Naive thymus-derived CD4-positive, alpha-beta T cell (primary cell): ENCODE results near the gene SPOP. TPM values are rescaled to one million over a fixed set of nuclear protein-coding genes. Genes with fewer than 3 reads are reported as not detected.

ENCODE experiments used
- ATAC-seq: fragments of 150-1000 bp; cut with Tn5 transposase; 2 replicates; pipeline ENCODE4 v1.10.0; 2021; ENCODE audit warnings: mild to moderate bottlenecking, moderate library complexity
- CTCF ChIA-PET: fragments of 350-600 bp; sonication (Branson Sonifier 250); formaldehyde crosslinking; loops from one replicate; lab custom pipeline; 2021; ENCODE audit warnings: antibody characterized with exemption; lab: Charles Lee
- POLR2A ChIA-PET: fragments of 350-600 bp; sonication (Branson Sonifier 250); formaldehyde crosslinking; loops from one replicate; lab custom pipeline; 2021; ENCODE audit warnings: antibody characterized with exemption, inconsistent platforms; lab: Charles Lee
- DNase-seq, 9 donors: peaks; one replicate each; pipeline versions ENCODE4 v3.0.0 to v3.0.0-alpha.2; 2020 to 2022; ENCODE audit warnings: mixed read lengths in 1 of 9
- H3K27ac ChIP-seq: one replicate; pipeline ENCODE4 v1.7.0; 2013; ENCODE audit warnings: mild to moderate bottlenecking, low read depth, low read length, moderate library complexity
- H3K27me3 ChIP-seq, 2 donors: one replicate each; pipeline ENCODE4 v1.7.0; 2013; ENCODE audit warnings: low read length in 2 of 2, mild to moderate bottlenecking in 2 of 2, moderate library complexity in 2 of 2; ENCODE audit not compliant: control insufficient read depth in 2 of 2, insufficient read depth in 2 of 2
- H3K36me3 ChIP-seq, 3 experiments: 1 replicate in 2 of 3; 2 replicates in 1 of 3; pipeline ENCODE4 v1.7.0; 2013; ENCODE audit warnings: low read length in 3 of 3, mild to moderate bottlenecking in 3 of 3, moderate library complexity in 1 of 3; ENCODE audit not compliant: insufficient read depth in 3 of 3, control insufficient read depth in 2 of 3
- H3K4me1 ChIP-seq, 2 donors: one replicate each; pipeline ENCODE4 v1.7.0; 2013; ENCODE audit warnings: low read length in 2 of 2, mild to moderate bottlenecking in 2 of 2, moderate library complexity in 1 of 2; ENCODE audit not compliant: control insufficient read depth in 2 of 2, insufficient read depth in 2 of 2
- H3K4me3 ChIP-seq: 2 replicates; pipeline ENCODE4 v1.7.0; 2013; ENCODE audit warnings: mild to moderate bottlenecking, low read length
- H3K9me3 ChIP-seq, 3 experiments: 1 replicate in 2 of 3; 2 replicates in 1 of 3; pipeline ENCODE4 v1.7.0; 2013; ENCODE audit warnings: low read length in 3 of 3; ENCODE audit not compliant: control insufficient read depth in 2 of 3
- H3K27ac Mint-ChIP-seq, 9 donors: one replicate each; pipeline ENCODE4 v1.8.0; 2020 to 2022; ENCODE audit warnings: mixed read lengths in 9 of 9, mild to moderate bottlenecking in 8 of 9, moderate library complexity in 5 of 9, inconsistent platforms in 2 of 9
- H3K27me3 Mint-ChIP-seq, 5 donors: one replicate each; pipeline ENCODE4 v1.8.0; 2021 to 2022; ENCODE audit warnings: mixed read lengths in 5 of 5, mild to moderate bottlenecking in 1 of 5
- H3K36me3 Mint-ChIP-seq, 5 donors: one replicate each; pipeline ENCODE4 v1.8.0; 2020 to 2022; ENCODE audit warnings: mixed read lengths in 5 of 5, mild to moderate bottlenecking in 3 of 5, inconsistent platforms in 1 of 5
- H3K4me1 Mint-ChIP-seq, 7 donors: one replicate each; pipeline ENCODE4 v1.8.0; 2020 to 2022; ENCODE audit warnings: mixed read lengths in 7 of 7, mild to moderate bottlenecking in 3 of 7, inconsistent platforms in 1 of 7
- H3K4me3 Mint-ChIP-seq, 10 donors: one replicate each; pipeline ENCODE4 v1.8.0; 2020 to 2022; ENCODE audit warnings: mild to moderate bottlenecking in 10 of 10, mixed read lengths in 10 of 10, moderate library complexity in 6 of 10, inconsistent platforms in 2 of 10
- H3K9me3 Mint-ChIP-seq, 11 donors: one replicate each; pipeline ENCODE4 v1.8.0; 2020 to 2022; ENCODE audit warnings: mixed read lengths in 11 of 11, mild to moderate bottlenecking in 4 of 11, inconsistent platforms in 1 of 11, moderate library complexity in 1 of 11
- intact Hi-C, 2 donors: fragments of 100-400 bp; cut with micrococcal nuclease; formaldehyde crosslinking; loops; one replicate each; pipeline ENCODE4 v1.15.1; 2023
- polyA plus RNA-seq, 2 donors: library from polyadenylated mRNA; unstranded; fragments of 300-500 nt; fragmentation: Illumina TruSeq; gene quantifications; one replicate each; pipeline ENCODE4 v1.2.3, GENCODE V29; 2021
- total RNA-seq, 6 experiments: library from RNA in 5 of 6; stranded (reverse) in 5 of 6; gene quantifications; 1 replicate in 5 of 6; 2 replicates in 1 of 6; pipeline ENCODE4 v1.2.3 and lab custom pipeline; 2021 to 2026

The SPOP gene
- total and polyA plus RNA-seq, 7 experiments from 2014 or later, result 59.6 to 151 (median 81.2) TPM

GRCh38 chr17:49597436-49597835, 80.5 kb downstream of the SPOP start:
- no peak for ATAC-seq
- intact Hi-C loops, result no loop called here
- H3K27me3 ChIP-seq, result no peaks in the 10 kb centered on the region
- no peak overlapping the region for H3K27ac ChIP-seq
- Mint-ChIP-seq H3K4me3 (no peak overlapping the region), H3K4me1 (peaks cover 0 to 3% (median 0%) of the 10 kb centered on the region in 7 donors), H3K36me3 (peaks cover 16 to 59% (median 30%) of the 10 kb centered on the region in 5 donors), H3K9me3 (no peaks in the 10 kb centered on the region), H3K27ac (peak overlapping the region in 2 of 9 donors; percentile 22 to 59), H3K27me3 (no peaks in the 10 kb centered on the region)
- H3K36me3 ChIP-seq, result peaks cover 11 to 69% (median 25%) of the 10 kb centered on the region in 3 experiments
- ChIA-PET POLR2A (interaction anchor here (0.6 to 1.4 kb wide), 4 partner anchors 11 to 1259 kb away, joined by 3 to 6 read pairs (median 4); no protein-coding TSS in a partner anchor), CTCF (interaction anchor here (0.7 kb wide), 1 partner anchor 98 kb away, joined by 3 read pairs; no protein-coding TSS in a partner anchor)
- no peak for DNase-seq
- H3K4me1 ChIP-seq, result no peaks in the 10 kb centered on the region
- no peak overlapping the region for H3K4me3 ChIP-seq
- no peaks in the 10 kb centered on the region for H3K9me3 ChIP-seq

GRCh38 chr17:49596613-49597244, 81.2 kb downstream of the SPOP start:
- H3K9me3 ChIP-seq, result no peaks in the 10 kb centered on the region
- H3K4me3 ChIP-seq, result no peak overlapping the region
- peaks cover 15 to 61% (median 26%) of the 10 kb centered on the region in 5 donors for H3K36me3 Mint-ChIP-seq
- peak overlapping the region in 1 of 9 donors; percentile 52 for H3K27ac Mint-ChIP-seq
- peaks cover 4 to 62% (median 21%) of the 10 kb centered on the region in 3 experiments for H3K36me3 ChIP-seq
- no peak overlapping the region for H3K4me3 Mint-ChIP-seq
- intact Hi-C loops, result no loop called here
- H3K27ac ChIP-seq, result no peak overlapping the region
- DNase-seq (no peak), ATAC-seq (no peak)
- ChIA-PET POLR2A (interaction anchor here (0.6 to 1.1 kb wide), 2 partner anchors 12 to 39 kb away, joined by 3 to 4 read pairs; no protein-coding TSS in a partner anchor), CTCF (interaction anchor here (0.7 kb wide), 1 partner anchor 99 kb away, joined by 3 read pairs; no protein-coding TSS in a partner anchor)
- H3K4me1 ChIP-seq, result no peaks in the 10 kb centered on the region
- H3K27me3 Mint-ChIP-seq, result no peaks in the 10 kb centered on the region
- peaks cover 0 to 4% (median 0%) of the 10 kb centered on the region in 7 donors for H3K4me1 Mint-ChIP-seq
- H3K27me3 ChIP-seq, result no peaks in the 10 kb centered on the region
- H3K9me3 Mint-ChIP-seq, result peaks cover 0 to 1% (median 0%) of the 10 kb centered on the region in 11 donors

GRCh38 chr17:49595980-49596379, 81.9 kb downstream of the SPOP start:
- peaks cover 0 to 2% (median 0%) of the 10 kb centered on the region in 11 donors for H3K9me3 Mint-ChIP-seq
- peaks cover 13 to 61% (median 26%) of the 10 kb centered on the region in 5 donors for H3K36me3 Mint-ChIP-seq
- no peak for ATAC-seq
- peaks cover 3 to 56% (median 21%) of the 10 kb centered on the region in 3 experiments for H3K36me3 ChIP-seq
- no peaks in the 10 kb centered on the region for H3K27me3 Mint-ChIP-seq
- H3K27ac ChIP-seq, result no peak overlapping the region
- H3K4me1 ChIP-seq, result no peaks in the 10 kb centered on the region
- H3K4me3 ChIP-seq, result no peak overlapping the region
- H3K4me3 Mint-ChIP-seq, result no peak overlapping the region
- no peak for DNase-seq
- no peaks in the 10 kb centered on the region for H3K27me3 ChIP-seq
- H3K9me3 ChIP-seq, result no peaks in the 10 kb centered on the region
- peak overlapping the region in 2 of 9 donors; percentile 5 to 52 for H3K27ac Mint-ChIP-seq
- intact Hi-C loops, result no loop called here
- POLR2A ChIA-PET, result no interaction called here
- CTCF ChIA-PET, result interaction anchor here (0.7 kb wide), 1 partner anchor 45 kb away, joined by 4 read pairs; no protein-coding TSS in a partner anchor
- H3K4me1 Mint-ChIP-seq, result peaks cover 0 to 10% (median 0%) of the 10 kb centered on the region in 7 donors

- ATAC-seq (no peak), DNase-seq (no peak)
- peak overlapping the region in 2 of 9 donors; percentile 48 to 52 for H3K27ac Mint-ChIP-seq
- Histone ChIP-seq H3K9me3 (no peaks in the 10 kb centered on the region), H3K4me1 (no peaks in the 10 kb centered on the region), H3K27me3 (no peaks in the 10 kb centered on the region), H3K4me3 (no peak overlapping the region), H3K36me3 (peaks cover 3 to 50% (median 21%) of the 10 kb centered on the region in 3 experiments), H3K27ac (no peak overlapping the region)
- H3K27me3 Mint-ChIP-seq, result no peaks in the 10 kb centered on the region
- intact Hi-C loops, result no loop called here
- peaks cover 0 to 10% (median 0%) of the 10 kb centered on the region in 7 donors for H3K4me1 Mint-ChIP-seq
- ChIA-PET POLR2A (no interaction called here), CTCF (interaction anchor here (0.7 to 1.2 kb wide), 3 partner anchors 17 to 45 kb away, joined by 4 to 5 read pairs (median 5); no protein-coding TSS in a partner anchor)
- no peak overlapping the region for H3K4me3 Mint-ChIP-seq
- H3K36me3 Mint-ChIP-seq, result peaks cover 14 to 60% (median 22%) of the 10 kb centered on the region in 5 donors
- H3K9me3 Mint-ChIP-seq, result peaks cover 0 to 2% (median 0%) of the 10 kb centered on the region in 11 donors
These were observed 82.6 kb downstream of the SPOP start for GRCh38 chr17:49595328-49595727.

- H3K9me3 ChIP-seq, result no peaks in the 10 kb centered on the region
- no peak overlapping the region for H3K4me3 ChIP-seq
- H3K4me1 ChIP-seq, result no peaks in the 10 kb centered on the region
- DNase-seq, result no peak
- Mint-ChIP-seq H3K27ac (peak overlapping the region in 2 of 9 donors; percentile 1 to 18), H3K9me3 (peaks cover 0 to 2% (median 0%) of the 10 kb centered on the region in 11 donors), H3K27me3 (no peaks in the 10 kb centered on the region), H3K36me3 (peaks cover 5 to 32% (median 14%) of the 10 kb centered on the region in 5 donors), H3K4me1 (peaks cover 0 to 10% (median 0%) of the 10 kb centered on the region in 7 donors), H3K4me3 (no peak overlapping the region)
- ChIA-PET POLR2A (interaction anchor here (0.6 kb wide), 1 partner anchor 14 kb away, joined by 3 read pairs; no protein-coding TSS in a partner anchor), CTCF (no interaction called here)
- no peaks in the 10 kb centered on the region for H3K27me3 ChIP-seq
- H3K27ac ChIP-seq, result no peak overlapping the region
- no peak for ATAC-seq
- peaks cover 0 to 24% (median 12%) of the 10 kb centered on the region in 3 experiments for H3K36me3 ChIP-seq
- intact Hi-C loops, result no loop called here
These were observed 85.6 kb downstream of the SPOP start for GRCh38 chr17:49592263-49592662.

GRCh38 chr17:49590874-49591273, 87.0 kb downstream of the SPOP start:
- H3K36me3 Mint-ChIP-seq, result peaks cover 0 to 25% (median 8%) of the 10 kb centered on the region in 5 donors
- ChIA-PET CTCF (no interaction called here), POLR2A (no interaction called here)
- intact Hi-C loops, result no loop called here
- Histone ChIP-seq H3K9me3 (no peaks in the 10 kb centered on the region), H3K36me3 (peaks cover 0 to 10% (median 0%) of the 10 kb centered on the region in 3 experiments), H3K4me3 (no peak overlapping the region), H3K27me3 (no peaks in the 10 kb centered on the region), H3K4me1 (no peaks in the 10 kb centered on the region), H3K27ac (no peak overlapping the region)
- peaks cover 0 to 2% (median 0%) of the 10 kb centered on the region in 11 donors for H3K9me3 Mint-ChIP-seq
- ATAC-seq, result no peak
- peaks cover 0 to 10% (median 0%) of the 10 kb centered on the region in 7 donors for H3K4me1 Mint-ChIP-seq
- H3K4me3 Mint-ChIP-seq, result no peak overlapping the region
- no peaks in the 10 kb centered on the region for H3K27me3 Mint-ChIP-seq
- DNase-seq, result no peak
- peak overlapping the region in 4 of 9 donors; percentile 6 to 22 (median 12) for H3K27ac Mint-ChIP-seq
